DND-41 (cell line): ENCODE results near the gene MYO18B.

Source experiments
- CTCF ChIP-seq: IDR thresholded peaks from 2 replicates; pipeline ENCODE4 v1.5.1; 2012; ENCODE audit warnings: borderline replicate concordance, low read length, moderate library complexity, mild to moderate bottlenecking; ENCODE audit not compliant: poor library complexity, severe bottlenecking; ENCODE audit errors: extremely low read depth
- EZH2 ChIP-seq: IDR thresholded peaks from 3 replicates; pipeline ENCODE4 v1.6.1; 2012; ENCODE audit warnings: borderline replicate concordance, low read depth, mild to moderate bottlenecking, moderate library complexity, low read length, inconsistent platforms; ENCODE audit not compliant: severe bottlenecking

GRCh38 chr22:25744694-25745093 lies 2.7 kb downstream of the MYO18B start:
- TF ChIP-seq CTCF: no peak
- no peak for TF ChIP-seq EZH2
